ENCODE measurements around the gene NHSL2. TPM values are rescaled to one million over a fixed set of nuclear protein-coding genes. Genes with fewer than 3 reads are reported as not detected.

Gene NHSL2
- total RNA-seq, 2 donors from 2014 or later = 1.6 to 2.9 TPM

DNA sequence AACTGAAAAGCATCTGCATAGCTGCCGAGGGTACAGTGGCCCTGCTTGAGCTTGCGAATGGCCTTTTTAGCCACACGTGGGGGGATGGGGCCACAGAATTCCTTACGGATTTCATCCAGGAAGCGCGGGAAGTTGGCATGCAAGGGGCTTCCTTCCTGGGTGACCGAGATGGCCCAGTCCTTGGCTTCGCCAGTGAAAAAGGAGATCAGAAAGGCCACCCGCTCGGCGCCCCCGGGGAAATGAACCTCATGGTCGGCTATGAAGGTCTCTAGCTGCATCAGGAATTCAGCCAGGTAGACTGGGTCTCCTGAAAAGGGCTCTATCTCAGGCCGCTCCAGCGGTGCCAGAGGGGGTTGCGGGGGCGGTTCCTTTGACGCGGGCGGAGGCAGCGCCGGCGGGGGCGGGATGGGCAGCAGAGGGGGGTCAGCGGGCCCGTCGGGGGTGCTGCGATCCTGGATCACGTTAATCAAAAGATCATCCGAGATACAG is 220.2 kb downstream of the NHSL2 start:
- DNase-seq (no peak), ATAC-seq (no peak)
- WGBS, 2 donors = 40% methylated on average over 9 of the region's 30 CpGs; no CpG with 5 or more reads in 1 of the 2 donors
- TF ChIP-seq POLR2A (IDR thresholded peaks at IDR 0.05) = no peak
- TF ChIP-seq, protein P1, sequence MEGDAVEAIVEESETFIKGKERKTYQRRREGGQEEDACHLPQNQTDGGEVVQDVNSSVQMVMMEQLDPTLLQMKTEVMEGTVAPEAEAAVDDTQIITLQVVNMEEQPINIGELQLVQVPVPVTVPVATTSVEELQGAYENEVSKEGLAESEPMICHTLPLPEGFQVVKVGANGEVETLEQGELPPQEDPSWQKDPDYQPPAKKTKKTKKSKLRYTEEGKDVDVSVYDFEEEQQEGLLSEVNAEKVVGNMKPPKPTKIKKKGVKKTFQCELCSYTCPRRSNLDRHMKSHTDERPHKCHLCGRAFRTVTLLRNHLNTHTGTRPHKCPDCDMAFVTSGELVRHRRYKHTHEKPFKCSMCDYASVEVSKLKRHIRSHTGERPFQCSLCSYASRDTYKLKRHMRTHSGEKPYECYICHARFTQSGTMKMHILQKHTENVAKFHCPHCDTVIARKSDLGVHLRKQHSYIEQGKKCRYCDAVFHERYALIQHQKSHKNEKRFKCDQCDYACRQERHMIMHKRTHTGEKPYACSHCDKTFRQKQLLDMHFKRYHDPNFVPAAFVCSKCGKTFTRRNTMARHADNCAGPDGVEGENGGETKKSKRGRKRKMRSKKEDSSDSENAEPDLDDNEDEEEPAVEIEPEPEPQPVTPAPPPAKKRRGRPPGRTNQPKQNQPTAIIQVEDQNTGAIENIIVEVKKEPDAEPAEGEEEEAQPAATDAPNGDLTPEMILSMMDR (IDR thresholded peaks at IDR 0.05) = no peak
- Histone ChIP-seq H3K4me1 (no peaks in the 10 kb centered on the region), H3K9me3 (no peaks in the 10 kb centered on the region), H3K27ac (no peak overlapping the region), H3K36me3 (replicated peaks in 1 of 2; ENCODE audit: insufficient read depth in 1 of 2, low read depth in 2 of 2) (no peaks in the 10 kb centered on the region), H3K4me3 (no peak overlapping the region), H3K27me3 (no peaks in the 10 kb centered on the region)
- intact Hi-C loops (cut with DNase I) = no loop called here

DNA sequence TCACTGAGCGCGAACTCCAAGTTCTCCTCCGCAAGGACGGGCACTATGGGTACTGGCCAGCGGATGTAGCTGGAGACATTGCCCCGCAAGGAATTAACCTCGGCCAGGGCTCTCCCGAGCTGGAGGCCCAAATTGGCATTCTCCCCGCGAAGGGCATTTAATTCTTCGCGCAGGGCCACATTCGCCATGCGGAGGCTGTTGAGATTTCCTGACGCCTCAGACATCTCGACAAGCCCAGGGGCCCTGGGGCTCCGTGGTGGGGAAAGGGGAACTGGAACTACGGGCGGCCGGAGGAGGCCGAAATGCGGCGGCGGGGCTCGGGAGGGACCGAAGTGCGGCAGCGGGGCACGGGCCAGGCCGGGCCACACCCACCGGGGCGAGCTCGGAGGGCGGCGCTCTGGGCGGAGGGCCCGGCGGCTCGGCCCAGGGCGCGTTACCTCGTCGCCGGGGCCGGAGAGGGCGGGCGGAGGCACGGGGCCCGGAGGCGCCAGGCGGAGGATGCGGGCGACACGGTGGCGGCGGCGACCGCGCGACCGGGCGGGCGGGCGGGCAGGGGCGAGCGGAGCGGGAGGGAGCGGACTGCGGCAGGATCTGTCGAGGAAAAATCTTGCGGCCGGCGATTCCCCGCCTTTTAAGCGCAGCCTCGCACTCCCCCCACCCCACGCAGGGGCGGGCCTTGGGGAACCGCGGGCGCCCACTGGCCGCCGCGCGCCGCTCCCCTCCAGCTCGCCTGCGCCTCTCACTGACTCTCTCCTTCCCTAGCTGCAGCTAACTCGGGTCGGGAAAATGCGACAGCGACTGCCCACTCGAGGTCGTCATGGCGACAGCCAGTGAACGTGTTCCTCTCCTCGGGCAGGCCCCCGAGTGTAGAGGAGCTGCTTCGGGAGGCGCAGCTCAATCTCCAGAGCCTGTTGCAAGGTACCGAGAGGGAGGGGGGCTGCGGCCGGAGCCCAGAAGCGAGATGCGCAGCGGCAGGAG is 221.0 kb downstream of the NHSL2 start, which contains the start of gene RTL5:
RTL5 (minus strand) TSS at position 599 of the 978 bp plus-strand sequence.
- peak; percentile 82 for ATAC-seq
- 4 to 20% methylated on average over 5 to 27 of the region's 106 CpGs for WGBS, 2 donors
- intact Hi-C loops (cut with DNase I) = no loop called here
- no peaks in the 10 kb centered on the region for H3K36me3 ChIP-seq (replicated peaks in 1 of 2; ENCODE audit: insufficient read depth in 1 of 2, low read depth in 2 of 2)
- no peaks in the 10 kb centered on the region for H3K9me3 ChIP-seq
- H3K27ac ChIP-seq = peak within 1 kb of the TSS in 2 of 4 donors; percentile 18 to 30
- H3K4me1 ChIP-seq = no peaks in the 10 kb centered on the region
- no peaks in the 10 kb centered on the region for H3K27me3 ChIP-seq
- peak; percentile 56 to 85 (median 77) for DNase-seq
- TF ChIP-seq, protein P1 (IDR thresholded peaks at IDR 0.05) = no peak
- TF ChIP-seq POLR2A (IDR thresholded peaks at IDR 0.05) = peak in 1 of 3 donors; percentile 9
- no peak within 1 kb of the TSS for H3K4me3 ChIP-seq

DNA sequence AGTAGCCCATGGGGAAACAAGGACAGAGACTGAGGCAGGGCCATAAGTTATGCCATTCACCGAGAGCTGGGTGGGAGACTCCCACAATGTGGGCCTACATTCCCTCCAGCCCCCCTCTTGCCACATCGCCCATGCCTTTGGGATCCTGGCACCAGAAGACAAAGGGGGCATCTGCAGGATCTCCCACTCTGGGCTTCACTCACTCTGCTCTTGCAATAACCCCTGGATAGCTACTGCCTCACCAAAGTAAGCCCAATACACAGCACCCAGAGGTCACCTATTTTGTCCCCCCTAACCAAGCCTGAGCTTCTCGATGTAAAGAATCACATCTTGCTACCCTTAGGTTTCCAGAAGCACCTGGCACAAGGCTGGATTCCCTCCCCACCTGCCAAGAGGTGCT is 221.8 kb downstream of the NHSL2 start:
- WGBS, 2 donors = 83 to 94% methylated on average over 2 to 3 of the region's 3 CpGs
- no peak for DNase-seq
- H3K9me3 ChIP-seq = no peaks in the 10 kb centered on the region
- H3K4me3 ChIP-seq = no peak overlapping the region
- no peak overlapping the region for H3K27ac ChIP-seq
- H3K36me3 ChIP-seq (replicated peaks in 1 of 2; ENCODE audit: insufficient read depth in 1 of 2, low read depth in 2 of 2) = no peaks in the 10 kb centered on the region
- H3K27me3 ChIP-seq = no peaks in the 10 kb centered on the region
- intact Hi-C loops (cut with DNase I) = no loop called here
- TF ChIP-seq, protein P1 (IDR thresholded peaks at IDR 0.05) = no peak
- TF ChIP-seq POLR2A (IDR thresholded peaks at IDR 0.05) = no peak
- no peak for ATAC-seq
- H3K4me1 ChIP-seq = no peaks in the 10 kb centered on the region

DNA sequence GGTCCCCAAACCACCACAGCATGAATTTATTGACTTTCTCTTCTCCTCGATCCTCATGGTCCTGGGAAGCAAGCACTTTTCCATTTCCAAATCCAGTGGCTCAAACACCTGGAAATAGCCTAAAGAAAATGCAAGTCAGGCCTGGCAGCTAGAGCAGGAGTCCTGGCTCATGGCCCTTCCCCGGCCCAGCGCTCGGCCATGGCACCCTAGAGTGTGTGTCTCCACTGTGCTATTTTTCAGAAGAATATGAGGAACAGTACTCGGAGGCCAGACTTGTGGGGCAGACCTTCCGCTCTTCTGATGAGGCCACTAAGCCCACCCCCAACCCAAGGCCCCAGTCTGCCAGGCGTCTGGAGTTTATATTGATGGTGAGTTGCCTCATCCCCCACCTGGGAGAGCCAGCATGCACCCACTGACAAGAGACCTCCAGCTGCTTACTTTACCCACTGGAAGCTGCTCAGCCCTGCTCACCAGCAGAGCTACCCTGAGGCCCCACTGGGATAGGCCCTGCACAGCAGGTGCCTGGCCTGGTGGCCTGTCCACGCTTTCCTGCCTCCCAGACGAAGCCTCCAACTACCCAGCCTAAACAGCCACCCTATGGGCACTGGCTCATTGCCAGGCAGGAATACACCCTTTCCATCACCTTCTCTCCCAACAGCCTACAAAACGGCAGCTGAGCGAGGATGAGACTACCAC is 223.4 kb downstream of the NHSL2 start:
- H3K27ac ChIP-seq = no peak overlapping the region
- no peaks in the 10 kb centered on the region for H3K4me1 ChIP-seq
- no peaks in the 10 kb centered on the region for H3K36me3 ChIP-seq (replicated peaks in 1 of 2; ENCODE audit: insufficient read depth in 1 of 2, low read depth in 2 of 2)
- ATAC-seq (no peak), DNase-seq (no peak)
- 83 to 94% methylated on average over 1 to 8 of the region's 11 CpGs for WGBS, 2 donors
- no peaks in the 10 kb centered on the region for H3K9me3 ChIP-seq
- no peaks in the 10 kb centered on the region for H3K27me3 ChIP-seq
- no peak overlapping the region for H3K4me3 ChIP-seq
- TF ChIP-seq, protein P1 (IDR thresholded peaks at IDR 0.05) = no peak
- no peak for TF ChIP-seq POLR2A (IDR thresholded peaks at IDR 0.05)
- intact Hi-C loops (cut with DNase I) = no loop called here

All from body of pancreas (tissue), 4 donors.